Activated CD8-positive, alpha-beta memory T cell treated with anti-CD3 and anti-CD28 coated beads for 24 hours (primary cell): Measurements from ENCODE around the gene RBM28.

ENCODE experiments used
- DNase-seq: peaks from one replicate; pipeline ENCODE4 v3.0.0-alpha.2; 2020

The RBM28 gene

GRCh38 chr7:128373606-128374005 is 29.9 kb upstream of the RBM28 start:
- no peak for DNase-seq

DNA sequence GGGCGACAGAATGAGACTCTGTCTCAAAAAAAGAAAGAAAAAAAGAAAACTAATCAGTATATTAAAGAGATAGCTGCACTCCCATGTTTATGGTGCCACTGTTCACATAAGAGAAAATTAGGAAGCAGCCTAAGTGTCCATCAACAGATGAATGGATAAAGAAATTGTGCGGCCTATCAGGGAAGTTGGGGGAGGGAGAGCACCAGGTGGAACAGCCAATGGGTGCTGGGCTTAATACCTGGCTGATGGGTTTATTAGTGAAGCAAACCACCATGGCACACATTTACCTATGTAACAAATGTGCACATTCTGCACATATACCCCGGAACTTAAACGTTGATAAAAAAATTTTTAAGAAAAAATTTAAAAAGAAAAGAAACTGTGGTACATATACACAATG is 26.8 kb upstream of the RBM28 start:
- DNase-seq: no peak

GRCh38 chr7:128366986-128367385 is 23.3 kb upstream of the RBM28 start:
- no peak for DNase-seq

- no peak for DNase-seq
Measured at GRCh38 chr7:128366300-128366699, 22.6 kb upstream of the RBM28 start.

- no peak for DNase-seq
Measured at GRCh38 chr7:128365432-128365831, 21.7 kb upstream of the RBM28 start.

DNA sequence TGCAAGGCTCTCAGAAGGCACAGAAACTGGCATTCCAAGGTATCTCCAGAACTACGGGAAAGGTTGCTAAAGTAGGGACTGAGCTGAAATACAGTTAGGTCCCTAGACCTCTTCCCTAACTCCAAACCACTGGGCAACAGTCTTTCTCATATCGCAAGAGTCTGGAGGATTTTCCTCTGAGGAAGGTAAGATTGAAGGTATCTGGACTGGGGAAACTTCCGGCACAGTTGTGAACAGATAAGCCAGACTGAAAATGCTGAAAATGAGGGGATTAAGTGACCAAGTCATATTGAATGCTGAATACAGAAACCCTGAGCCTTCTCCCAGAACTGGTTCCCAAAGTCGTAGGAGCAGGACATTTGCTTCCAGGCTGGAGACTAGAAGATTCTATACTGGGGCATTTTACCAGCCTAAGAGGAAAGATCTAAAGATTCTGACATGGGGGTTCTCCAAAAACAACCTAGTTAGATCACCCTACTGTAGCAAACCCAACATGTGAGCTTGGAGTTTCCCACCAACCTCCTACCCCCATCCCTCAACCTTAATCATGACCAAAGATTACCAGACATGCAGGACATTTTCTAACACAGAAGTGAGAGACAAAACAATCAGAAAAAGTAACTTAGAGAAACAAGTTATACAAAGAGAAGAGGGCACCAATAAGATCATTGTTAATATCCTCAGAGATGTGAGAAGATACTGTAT is 20.6 kb upstream of the RBM28 start:
- no peak for DNase-seq

- no peak for DNase-seq
Measured at GRCh38 chr7:128363261-128363721, 19.6 kb upstream of the RBM28 start.

DNA sequence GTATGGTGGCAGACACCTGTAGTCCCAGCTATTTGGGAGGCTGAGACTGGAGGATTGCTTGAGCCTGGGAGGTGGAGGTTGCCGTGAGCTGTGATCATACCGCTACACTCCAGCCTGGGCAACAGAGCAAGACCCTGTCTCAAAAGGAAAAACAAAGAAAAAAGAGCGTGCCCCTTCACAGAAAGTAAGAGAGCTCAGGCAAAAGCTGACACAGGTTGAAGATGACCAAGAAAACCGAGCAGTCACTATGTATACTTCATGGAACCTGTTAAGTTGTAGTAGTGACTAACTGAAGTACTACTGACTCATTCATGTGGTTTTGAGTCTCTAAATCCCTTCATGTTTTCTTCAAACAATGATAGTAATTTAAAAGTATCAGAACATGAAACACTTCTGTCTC is 19.0 kb upstream of the RBM28 start:
- no peak for DNase-seq

GRCh38 chr7:128361411-128362379 is 18.0 kb upstream of the RBM28 start, which contains the start of gene PRRT4:
PRRT4 (minus strand) TSS chr7:128361690.
- peak; percentile 71 for DNase-seq

DNA sequence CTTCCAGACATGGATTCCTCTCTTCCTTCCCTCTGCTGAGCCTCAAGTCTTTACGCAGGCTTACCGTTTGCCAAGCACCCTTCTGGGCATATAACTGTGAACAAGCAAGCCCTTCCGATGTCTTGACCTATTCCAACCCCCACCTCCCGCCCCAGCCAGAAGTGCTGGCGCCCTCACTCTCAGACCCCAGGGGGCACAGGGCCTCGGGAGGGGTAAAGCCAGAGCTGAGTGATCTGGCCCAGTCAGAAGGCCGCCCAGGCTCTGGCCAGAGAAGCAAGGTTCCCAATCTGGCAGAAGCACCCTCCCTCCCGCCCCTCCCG is 16.6 kb upstream of the RBM28 start:
- no peak for DNase-seq

- no peak for DNase-seq
Measured at GRCh38 chr7:128359939-128360338, 16.2 kb upstream of the RBM28 start.

DNA sequence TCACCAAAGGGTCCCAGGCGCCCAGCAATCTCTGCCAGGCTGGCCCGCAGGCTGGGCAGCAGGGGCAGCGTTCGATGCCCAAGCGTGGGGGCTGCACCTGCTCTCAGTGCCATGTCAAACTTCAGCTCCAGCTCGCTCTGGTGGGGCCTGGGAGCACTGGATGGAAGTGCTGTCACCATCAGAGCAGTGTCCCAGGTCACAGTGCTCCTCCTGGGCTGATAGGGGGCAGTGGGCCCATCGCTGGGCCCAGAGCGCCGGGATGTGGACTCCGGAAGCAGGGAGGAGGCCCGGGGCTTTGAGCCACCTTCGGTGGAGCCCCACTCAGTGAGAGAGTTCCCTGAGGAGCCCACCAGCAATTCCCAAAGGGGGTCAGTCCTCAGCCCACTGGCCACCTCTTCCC is 15.6 kb upstream of the RBM28 start:
- no peak for DNase-seq

- no peak for DNase-seq
Measured at GRCh38 chr7:128358233-128358632, 14.5 kb upstream of the RBM28 start.

DNA sequence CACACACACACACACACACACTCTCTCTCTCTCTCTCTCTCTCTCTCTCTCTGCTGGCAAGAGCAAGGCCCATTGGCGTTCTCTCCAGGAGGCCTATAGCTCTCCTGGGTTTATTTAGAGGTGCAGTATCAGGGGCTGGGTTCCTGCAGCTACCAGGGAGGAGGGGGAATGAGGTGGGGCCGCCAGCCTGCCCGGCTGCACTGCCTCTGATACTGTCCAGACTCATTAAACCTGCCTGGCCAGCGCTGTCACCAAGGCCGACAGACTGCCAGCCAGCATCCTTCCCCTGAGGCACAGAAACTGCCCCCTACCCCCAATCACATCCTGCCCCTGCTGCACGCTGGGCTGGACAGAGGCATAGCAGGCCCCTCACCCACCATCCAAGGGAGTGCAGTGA is 13.5 kb upstream of the RBM28 start:
- no peak for DNase-seq

DNA sequence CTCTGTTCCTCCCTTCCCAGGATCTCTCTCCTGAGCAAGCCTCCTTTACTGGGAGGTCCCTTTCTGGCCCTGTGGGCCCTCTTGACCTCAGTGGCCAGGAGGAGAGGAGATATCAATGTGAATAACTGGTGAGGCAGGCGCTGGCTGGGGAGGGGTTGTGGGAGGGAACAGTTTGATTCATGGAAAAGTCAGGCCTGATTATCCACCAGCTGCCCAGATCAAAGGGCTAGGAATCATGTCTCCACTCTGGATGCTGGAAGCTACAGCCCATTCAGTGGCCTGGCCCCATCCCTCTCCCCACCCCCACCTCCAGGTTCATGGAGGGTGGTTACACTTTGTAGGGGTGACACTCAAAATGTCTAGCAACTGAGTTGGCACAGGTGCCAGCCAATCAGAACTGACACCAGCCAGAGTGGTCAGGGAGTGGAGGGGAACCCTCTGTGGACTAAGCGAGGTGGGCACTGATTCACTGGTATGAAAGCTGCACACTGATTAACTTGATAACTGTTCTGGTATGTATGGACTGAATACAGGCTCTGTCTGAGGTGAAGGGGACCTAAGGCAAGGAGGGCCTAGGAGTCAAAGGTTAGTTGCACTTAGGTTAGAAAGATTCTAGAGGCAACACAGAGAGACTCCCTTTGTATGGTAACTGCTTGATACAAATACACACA is 13.0 kb upstream of the RBM28 start:
- DNase-seq: no peak

- DNase-seq: no peak
Measured at GRCh38 chr7:128353610-128354009, 9.9 kb upstream of the RBM28 start.

- no peak for DNase-seq
Measured at GRCh38 chr7:128353189-128353588, 9.5 kb upstream of the RBM28 start.

- no peak for DNase-seq
Measured at GRCh38 chr7:128352636-128353035, 8.9 kb upstream of the RBM28 start.

DNA sequence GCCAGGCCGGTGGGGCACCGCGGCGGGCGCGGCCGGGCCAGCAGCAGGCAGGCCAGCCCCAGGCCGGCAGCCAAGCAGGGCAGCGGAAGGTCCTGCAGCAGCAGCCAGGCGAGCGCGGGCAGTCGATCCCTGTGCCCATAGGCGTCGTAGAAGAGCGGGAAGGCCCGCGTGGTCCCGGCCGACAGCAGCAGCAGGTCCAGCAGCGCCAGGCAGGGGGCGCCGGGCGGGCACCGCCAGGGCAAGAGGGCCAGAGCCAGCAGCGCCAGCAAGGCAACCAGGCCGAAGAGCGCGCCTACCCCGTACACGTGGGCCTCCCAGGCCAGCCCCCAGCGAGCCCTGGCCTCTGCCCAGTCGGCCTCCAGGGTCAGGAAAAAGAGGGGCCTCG is 8.4 kb upstream of the RBM28 start:
- DNase-seq: peak; percentile 72

GRCh38 chr7:128351296-128352152 is 7.8 kb upstream of the RBM28 start:
- DNase-seq: peak; percentile 73

GRCh38 chr7:128350708-128351295 is 7.1 kb upstream of the RBM28 start:
- no peak for DNase-seq

- no peak for DNase-seq
Measured at GRCh38 chr7:128349466-128349825, 5.7 kb upstream of the RBM28 start.
